ENCODE results near the gene RCOR3.

The RCOR3 gene

DNA sequence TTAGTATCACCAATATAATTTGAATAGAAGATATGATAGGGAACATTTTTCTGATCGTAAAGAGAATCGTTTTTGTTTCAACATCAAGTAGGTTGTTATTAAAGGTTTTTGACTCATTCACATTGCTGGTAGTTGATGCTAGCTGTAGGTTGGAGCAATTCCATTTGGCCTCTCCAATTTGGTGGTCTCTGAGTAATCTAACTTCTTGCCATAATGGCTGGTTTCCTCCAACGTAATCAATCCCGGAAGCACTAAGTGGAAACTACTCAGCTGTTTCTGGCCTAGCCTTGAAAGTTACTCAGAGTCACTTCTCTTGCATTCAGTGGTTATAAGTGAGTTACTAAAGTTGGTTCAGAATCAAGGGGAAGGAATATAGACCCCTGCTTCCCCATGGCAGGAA, 26.0 kb downstream of the RCOR3 start:
- H3K9me3 ChIP-seq = no peaks in the 10 kb centered on the region
- intact Hi-C loops (cut with DNase I; ENCODE audit: low total_unique reads) = no loop called here
- H3K4me3 ChIP-seq = no peak overlapping the region
- TF ChIP-seq, protein P1, sequence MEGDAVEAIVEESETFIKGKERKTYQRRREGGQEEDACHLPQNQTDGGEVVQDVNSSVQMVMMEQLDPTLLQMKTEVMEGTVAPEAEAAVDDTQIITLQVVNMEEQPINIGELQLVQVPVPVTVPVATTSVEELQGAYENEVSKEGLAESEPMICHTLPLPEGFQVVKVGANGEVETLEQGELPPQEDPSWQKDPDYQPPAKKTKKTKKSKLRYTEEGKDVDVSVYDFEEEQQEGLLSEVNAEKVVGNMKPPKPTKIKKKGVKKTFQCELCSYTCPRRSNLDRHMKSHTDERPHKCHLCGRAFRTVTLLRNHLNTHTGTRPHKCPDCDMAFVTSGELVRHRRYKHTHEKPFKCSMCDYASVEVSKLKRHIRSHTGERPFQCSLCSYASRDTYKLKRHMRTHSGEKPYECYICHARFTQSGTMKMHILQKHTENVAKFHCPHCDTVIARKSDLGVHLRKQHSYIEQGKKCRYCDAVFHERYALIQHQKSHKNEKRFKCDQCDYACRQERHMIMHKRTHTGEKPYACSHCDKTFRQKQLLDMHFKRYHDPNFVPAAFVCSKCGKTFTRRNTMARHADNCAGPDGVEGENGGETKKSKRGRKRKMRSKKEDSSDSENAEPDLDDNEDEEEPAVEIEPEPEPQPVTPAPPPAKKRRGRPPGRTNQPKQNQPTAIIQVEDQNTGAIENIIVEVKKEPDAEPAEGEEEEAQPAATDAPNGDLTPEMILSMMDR (IDR thresholded peaks at IDR 0.05) = no peak
- H3K4me1 ChIP-seq = no peaks in the 10 kb centered on the region
- no peak overlapping the region for H3K27ac ChIP-seq
- peaks cover 26 to 83% (median 39%) of the 10 kb centered on the region in 3 donors for H3K36me3 ChIP-seq
- DNase-seq = no peak
- no peaks in the 10 kb centered on the region for H3K27me3 ChIP-seq

DNA sequence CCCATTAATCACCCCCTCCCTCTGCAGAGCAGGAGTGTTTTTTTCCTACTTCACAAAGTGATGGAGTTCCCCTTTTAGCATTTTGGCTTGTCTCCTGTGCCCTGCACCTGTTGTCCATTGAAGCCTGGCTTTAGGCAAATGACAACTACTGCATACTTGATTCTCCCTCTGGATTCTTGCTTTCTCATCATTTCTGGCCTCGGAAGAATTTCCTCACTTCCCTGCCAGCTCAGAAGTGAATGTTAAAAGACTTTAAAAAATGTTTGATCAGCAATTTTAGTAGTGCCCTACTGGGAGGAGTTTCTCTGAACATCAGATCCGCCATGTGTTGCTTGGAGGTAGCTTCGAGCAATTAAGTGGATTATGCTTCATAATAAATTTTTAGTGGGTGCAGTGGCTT, 28.1 kb downstream of the RCOR3 start:
- TF ChIP-seq, protein P1 (IDR thresholded peaks at IDR 0.05) = no peak
- no peak for DNase-seq
- Histone ChIP-seq H3K36me3 (peaks cover 41 to 83% (median 50%) of the 10 kb centered on the region in 3 donors), H3K4me1 (no peaks in the 10 kb centered on the region), H3K9me3 (no peaks in the 10 kb centered on the region), H3K27ac (no peak overlapping the region), H3K27me3 (no peaks in the 10 kb centered on the region), H3K4me3 (no peak overlapping the region)
- intact Hi-C loops (cut with DNase I; ENCODE audit: low total_unique reads) = no loop called here

DNA sequence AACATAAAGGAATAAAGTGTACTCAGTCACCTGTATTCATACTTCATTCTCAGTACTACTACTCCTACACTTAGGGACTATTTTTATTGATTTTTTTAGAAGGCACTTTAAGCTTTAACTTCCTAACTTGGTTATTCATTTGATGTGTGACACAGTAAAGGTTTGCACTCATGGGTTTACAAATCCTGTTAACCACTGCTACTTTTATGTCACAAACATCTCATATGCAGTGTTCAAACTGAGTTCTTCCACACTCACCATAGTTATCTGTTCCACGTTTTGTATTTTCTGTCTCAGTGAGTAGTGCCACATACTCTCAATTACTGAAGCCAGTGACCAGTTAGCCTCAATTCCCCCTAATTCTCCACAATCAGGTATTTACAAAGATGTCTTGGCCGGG, 33.2 kb downstream of the RCOR3 start:
- TF ChIP-seq, protein P1 (IDR thresholded peaks at IDR 0.05) = no peak
- H3K9me3 ChIP-seq = no peaks in the 10 kb centered on the region
- peaks cover 0 to 4% (median 0%) of the 10 kb centered on the region in 4 donors for H3K4me1 ChIP-seq
- H3K27me3 ChIP-seq = no peaks in the 10 kb centered on the region
- DNase-seq = no peak
- no peak overlapping the region for H3K27ac ChIP-seq
- H3K4me3 ChIP-seq = no peak overlapping the region
- peaks cover 56 to 83% (median 77%) of the 10 kb centered on the region in 3 donors for H3K36me3 ChIP-seq
- intact Hi-C loops (cut with DNase I; ENCODE audit: low total_unique reads) = no loop called here

DNA sequence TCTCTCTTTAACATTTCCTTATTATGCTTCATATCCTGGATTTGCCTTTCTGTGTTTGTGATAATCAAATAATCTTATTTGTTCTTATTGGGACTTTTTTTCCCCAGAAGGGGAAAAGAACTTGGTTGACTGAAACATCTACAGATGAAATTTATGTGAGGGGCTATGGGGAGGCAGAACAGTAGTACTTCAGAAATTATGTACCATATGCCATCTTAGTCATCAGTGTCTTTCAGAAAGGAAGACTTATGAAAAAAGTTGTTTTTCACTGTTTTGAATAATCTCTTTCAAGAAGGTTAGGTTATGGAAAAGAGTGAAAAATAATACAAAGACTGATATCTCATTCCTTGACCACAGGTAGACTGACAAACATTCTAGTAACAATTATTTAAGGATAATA, 37.2 kb downstream of the RCOR3 start:
- Histone ChIP-seq H3K4me1 (peaks cover 0 to 4% (median 0%) of the 10 kb centered on the region in 4 donors), H3K4me3 (no peak overlapping the region), H3K36me3 (peaks cover 47 to 77% (median 65%) of the 10 kb centered on the region in 3 donors), H3K27me3 (no peaks in the 10 kb centered on the region), H3K27ac (no peak overlapping the region), H3K9me3 (no peaks in the 10 kb centered on the region)
- DNase-seq = no peak
- intact Hi-C loops (cut with DNase I; ENCODE audit: low total_unique reads) = no loop called here
- TF ChIP-seq, protein P1 (IDR thresholded peaks at IDR 0.05) = no peak

DNA sequence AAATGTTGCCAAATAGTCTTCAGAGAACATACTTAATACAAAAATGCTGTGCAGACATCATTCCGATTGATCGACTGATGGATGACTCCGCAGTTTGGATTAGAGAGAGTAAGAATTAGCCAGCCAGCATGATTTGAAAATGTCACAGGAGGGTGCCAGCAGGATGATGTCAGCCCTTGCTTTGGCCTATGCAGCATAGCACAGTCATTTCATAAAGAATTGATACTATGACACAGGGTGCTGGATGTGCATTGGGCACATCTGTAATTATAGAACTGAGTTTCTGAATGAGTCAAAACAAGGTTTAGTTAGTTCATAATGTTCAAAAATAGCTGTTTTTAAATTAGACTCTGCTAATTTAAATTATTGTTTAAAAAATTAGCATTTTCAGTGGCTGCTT, 45.9 kb downstream of the RCOR3 start:
- Histone ChIP-seq H3K4me3 (no peak overlapping the region), H3K4me1 (peaks cover 0 to 9% (median 0%) of the 10 kb centered on the region in 4 donors), H3K27me3 (no peaks in the 10 kb centered on the region), H3K9me3 (no peaks in the 10 kb centered on the region), H3K36me3 (peaks cover 12 to 37% (median 16%) of the 10 kb centered on the region in 3 donors), H3K27ac (no peak overlapping the region)
- TF ChIP-seq, protein P1 (IDR thresholded peaks at IDR 0.05) = no peak
- DNase-seq = no peak
- intact Hi-C loops (cut with DNase I; ENCODE audit: low total_unique reads) = no loop called here

DNA sequence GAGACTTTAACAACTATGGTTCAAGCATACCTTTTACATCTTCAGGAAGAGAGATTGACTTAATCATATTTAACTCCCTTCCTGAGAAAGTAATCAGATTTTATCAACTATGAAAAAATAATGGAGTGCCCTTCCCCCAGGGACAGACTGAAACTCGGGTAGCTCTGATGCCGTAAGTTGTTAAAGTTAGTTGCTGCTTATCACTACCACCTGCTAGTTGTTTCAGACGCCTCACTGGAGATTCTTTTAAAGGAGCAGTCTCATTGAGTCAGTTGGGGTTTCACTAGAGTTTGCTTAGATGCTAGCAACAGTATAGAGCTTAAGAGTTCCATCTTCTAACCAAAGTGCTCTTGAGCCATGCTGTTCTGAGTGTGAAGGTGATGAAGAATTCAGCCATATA, 50.5 kb downstream of the RCOR3 start:
- Histone ChIP-seq H3K36me3 (peaks cover 13 to 32% (median 30%) of the 10 kb centered on the region in 3 donors), H3K9me3 (no peaks in the 10 kb centered on the region), H3K27ac (no peak overlapping the region), H3K27me3 (no peaks in the 10 kb centered on the region), H3K4me3 (no peak overlapping the region), H3K4me1 (peaks cover 0 to 6% (median 0%) of the 10 kb centered on the region in 4 donors)
- intact Hi-C loops (cut with DNase I; ENCODE audit: low total_unique reads) = no loop called here
- TF ChIP-seq, protein P1 (IDR thresholded peaks at IDR 0.05) = no peak
- no peak for DNase-seq
